ENCODE data around the gene PLPPR1.

- no peak for TF ChIP-seq CTCF (IDR thresholded peaks at IDR 0.05; ENCODE audit: extremely low read depth in 1 of 2, insufficient read depth in 1 of 2, low read depth in 1 of 2, low read length in 2 of 2)
- no peak for TF ChIP-seq MAX (IDR thresholded peaks at IDR 0.05; ENCODE audit: insufficient read depth, insufficient read length)
- no peak for TF ChIP-seq POLR2AphosphoS5 (IDR thresholded peaks at IDR 0.05; ENCODE audit: insufficient read depth, low read depth, low read length)
These were observed 173.1 kb downstream of the PLPPR1 start for GRCh38 chr9:101201630-101202029.
